ENCODE data around the gene POU3F2. TPM values are rescaled to one million over a fixed set of nuclear protein-coding genes. Genes with fewer than 3 reads are reported as not detected.

Gene POU3F2
- total and polyA plus RNA-seq, 2 donors (not counting 3 experiments of a cell fraction or from before 2014, with no cell fraction given): not detected

DNA sequence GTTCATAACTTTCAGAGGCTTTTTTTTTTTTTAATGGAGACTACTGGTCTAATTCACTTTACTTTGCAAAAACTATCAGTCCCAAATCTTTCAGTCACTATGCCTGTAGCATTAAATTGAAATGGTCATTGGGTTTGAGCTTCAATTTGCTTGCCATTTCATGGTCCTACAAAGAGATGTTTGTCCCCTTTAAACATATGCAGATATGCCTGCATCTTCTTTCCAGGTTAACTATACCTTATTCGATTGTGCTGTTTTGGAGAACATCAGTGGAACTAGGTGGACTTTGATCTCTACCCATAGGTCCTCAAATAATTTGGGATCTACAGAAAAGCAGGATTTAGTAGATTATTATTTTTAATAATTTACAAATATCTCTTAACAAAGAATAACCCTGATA lies 4.6 kb downstream of the POU3F2 start:
- Histone ChIP-seq H3K9me3 (replicated peaks; ENCODE audit: control insufficient read depth, insufficient read depth, low read length) (no peaks in the 10 kb centered on the region), H3K79me2 (ENCODE audit: control insufficient read depth, insufficient read depth, low read length) (no peaks in the 10 kb centered on the region), H4K20me1 (replicated peaks; ENCODE audit: control insufficient read depth, extremely low read depth, insufficient read depth, low read length) (no peaks in the 10 kb centered on the region), H2AFZ (ENCODE audit: low read depth, low read length) (no peak overlapping the region), H3K4me1 (ENCODE audit: control insufficient read depth, extremely low read depth, insufficient read depth, low read length) (no peaks in the 10 kb centered on the region), H3K4me2 (ENCODE audit: insufficient read depth, low read length) (no peak overlapping the region), H3K9ac (replicated peaks; ENCODE audit: extremely low read depth, insufficient read depth, low read length) (no peak overlapping the region), H3K36me3 (ENCODE audit: control insufficient read depth in 2 of 2, extremely low read depth in 1 of 2, insufficient read depth in 2 of 2, low read length in 2 of 2) (no peaks in the 10 kb centered on the region), H3K4me3 (replicated peaks in 1 of 3; ENCODE audit: insufficient read depth in 1 of 3, low read depth in 1 of 3, low read length in 3 of 3) (no peak overlapping the region), H3K27me3 (ENCODE audit: control insufficient read depth in 2 of 2, insufficient read depth in 2 of 2, low read length in 2 of 2) (peaks cover 74 to 95% of the 10 kb centered on the region in 2 experiments), H3K9me1 (replicated peaks; ENCODE audit: control insufficient read depth, extremely low read depth, insufficient read depth, low read length) (no peaks in the 10 kb centered on the region), H3K27ac (ENCODE audit: insufficient read depth, low read depth, low read length) (no peak overlapping the region)
- TF ChIP-seq EZH2 (IDR thresholded peaks at IDR 0.05; ENCODE audit: borderline replicate concordance, low read depth, low read length, severe bottlenecking): no peak
- no peak for TF ChIP-seq GATA2 (IDR thresholded peaks at IDR 0.05; ENCODE audit: insufficient read depth, insufficient read length, low read depth, low read length)
- TF ChIP-seq FOS (IDR thresholded peaks at IDR 0.05; ENCODE audit: borderline replicate concordance, insufficient read depth, low read length): no peak
- TF ChIP-seq POLR2A (IDR thresholded peaks at IDR 0.05; ENCODE audit: low read depth, low read length): no peak
- no peak for TF ChIP-seq MYC (IDR thresholded peaks at IDR 0.05; ENCODE audit: low read depth, low read length)
- TF ChIP-seq, protein P1, sequence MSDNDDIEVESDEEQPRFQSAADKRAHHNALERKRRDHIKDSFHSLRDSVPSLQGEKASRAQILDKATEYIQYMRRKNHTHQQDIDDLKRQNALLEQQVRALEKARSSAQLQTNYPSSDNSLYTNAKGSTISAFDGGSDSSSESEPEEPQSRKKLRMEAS (IDR thresholded peaks at IDR 0.05; ENCODE audit: insufficient read depth, insufficient read length): no peak
- TF ChIP-seq CTCF (IDR thresholded peaks at IDR 0.05; ENCODE audit: extremely low read depth in 1 of 2, insufficient read depth in 1 of 2, low read depth in 1 of 2, low read length in 2 of 2): no peak
- no peak for TF ChIP-seq JUN (IDR thresholded peaks at IDR 0.05; ENCODE audit: borderline replicate concordance, insufficient read depth, insufficient read length, low read depth)
- no peak for TF ChIP-seq POLR2AphosphoS5 (IDR thresholded peaks at IDR 0.05; ENCODE audit: insufficient read depth, low read depth, low read length)
- DNase-seq (ENCODE audit: low read depth, low spot score): no peak
- CTCF ChIA-PET: no interaction called here
- POLR2A ChIA-PET: no interaction called here
- no TSS peak for BruUV-seq (replicated peaks)
- dilution Hi-C loops (cut with MboI; ENCODE audit: extremely low pct_ligation_motif_present, low sequenced_read_pairs) (no loop called here), intact Hi-C loops (cut with micrococcal nuclease) (loop anchor here (10.0 kb wide), 1 partner anchor 756 kb away; no protein-coding TSS in a partner anchor)
- FAIRE-seq: no peak

All from endothelial cell of umbilical vein (primary cell).